Measurements from ENCODE around the gene KNDC1. TPM values are rescaled to one million over a fixed set of nuclear protein-coding genes. Genes with fewer than 3 reads are reported as not detected.

KNDC1 gene
- total and polyA plus RNA-seq, 2 of the 13 experiments (the other 11 are each of a cell fraction or from before 2014, with no cell fraction given): 0.69 TPM; not detected in 1

- Histone ChIP-seq H3K27ac (ENCODE audit: extremely low read length, insufficient read depth, low read length) (no peak overlapping the region), H3K36me3 (replicated peaks in 1 of 2; ENCODE audit: control insufficient read depth in 1 of 2, insufficient read depth in 2 of 2, low read length in 2 of 2) (no peaks in the 10 kb centered on the region), H4K20me1 (ENCODE audit: insufficient read depth, low read length) (no peaks in the 10 kb centered on the region), H3K9me3 (ENCODE audit: low read length) (no peaks in the 10 kb centered on the region), H3K4me3 (replicated peaks in 1 of 3; ENCODE audit: insufficient read depth in 1 of 3, low read depth in 2 of 3, low read length in 3 of 3) (no peak overlapping the region), H3K4me1 (ENCODE audit: insufficient read depth, low read length) (no peaks in the 10 kb centered on the region), H3K27me3 (ENCODE audit: control insufficient read depth in 1 of 2, insufficient read depth in 2 of 2, low read length in 2 of 2) (peaks cover 26 to 77% of the 10 kb centered on the region in 2 experiments; a peak in 4 of 5 replicates), H3K79me2 (ENCODE audit: insufficient read depth, low read length) (no peaks in the 10 kb centered on the region), H2AFZ (ENCODE audit: low read length) (no peak overlapping the region), H3K9ac (ENCODE audit: insufficient read depth, low read depth, low read length) (no peak overlapping the region), H3K4me2 (ENCODE audit: low read depth, low read length) (no peak overlapping the region)
- ATAC-seq (no peak), DNase-seq (ENCODE audit: low spot score) (no peak), FAIRE-seq (no peak)
- ChIA-PET POLR2A (no interaction called here), CTCF (ENCODE audit: low intra/inter-chr PET ratio, low total read pairs) (no interaction called here)
- 0% methylated on average over 1 of the region's 23 CpGs for WGBS (ENCODE audit: low lambda C conversion rate)
- intact Hi-C loops (cut with micrococcal nuclease; ENCODE audit: unreplicated experiment): no loop called here
- no TSS peak for BruUV-seq (replicated peaks)
- in situ Hi-C loops (cut with HindIII; ENCODE audit: extremely low pct_ligation_motif_present, low pct_unique_long_range_greater_than_20kb): no loop called here
- TF ChIP-seq ZNF431 (CRISPR knock-in tag; IDR thresholded peaks at IDR 0.05; ENCODE audit: borderline replicate concordance, low read depth) (no peak), MLXIP (CRISPR knock-in tag; IDR thresholded peaks at IDR 0.05; ENCODE audit: borderline replicate concordance) (no peak), MIXL1 (CRISPR knock-in tag; IDR thresholded peaks at IDR 0.05) (no peak), ZNF772 (CRISPR knock-in tag; IDR thresholded peaks at IDR 0.05) (no peak), ZFP41 (CRISPR knock-in tag; IDR thresholded peaks at IDR 0.05; ENCODE audit: borderline replicate concordance) (no peak), MATR3 (CRISPR knock-in tag; IDR thresholded peaks at IDR 0.05) (no peak), SKI (IDR thresholded peaks at IDR 0.05; ENCODE audit: partially characterized antibody) (no peak), MTA1 (CRISPR knock-in tag; IDR thresholded peaks at IDR 0.05; ENCODE audit: borderline replicate concordance) (no peak), DMTF1 (CRISPR knock-in tag; IDR thresholded peaks at IDR 0.05) (no peak), ZBTB7A (CRISPR knock-in tag; IDR thresholded peaks at IDR 0.05) (no peak), EEA1 (CRISPR knock-in tag; IDR thresholded peaks at IDR 0.05; ENCODE audit: borderline replicate concordance) (no peak)
- TF ChIP-seq, protein P1, sequence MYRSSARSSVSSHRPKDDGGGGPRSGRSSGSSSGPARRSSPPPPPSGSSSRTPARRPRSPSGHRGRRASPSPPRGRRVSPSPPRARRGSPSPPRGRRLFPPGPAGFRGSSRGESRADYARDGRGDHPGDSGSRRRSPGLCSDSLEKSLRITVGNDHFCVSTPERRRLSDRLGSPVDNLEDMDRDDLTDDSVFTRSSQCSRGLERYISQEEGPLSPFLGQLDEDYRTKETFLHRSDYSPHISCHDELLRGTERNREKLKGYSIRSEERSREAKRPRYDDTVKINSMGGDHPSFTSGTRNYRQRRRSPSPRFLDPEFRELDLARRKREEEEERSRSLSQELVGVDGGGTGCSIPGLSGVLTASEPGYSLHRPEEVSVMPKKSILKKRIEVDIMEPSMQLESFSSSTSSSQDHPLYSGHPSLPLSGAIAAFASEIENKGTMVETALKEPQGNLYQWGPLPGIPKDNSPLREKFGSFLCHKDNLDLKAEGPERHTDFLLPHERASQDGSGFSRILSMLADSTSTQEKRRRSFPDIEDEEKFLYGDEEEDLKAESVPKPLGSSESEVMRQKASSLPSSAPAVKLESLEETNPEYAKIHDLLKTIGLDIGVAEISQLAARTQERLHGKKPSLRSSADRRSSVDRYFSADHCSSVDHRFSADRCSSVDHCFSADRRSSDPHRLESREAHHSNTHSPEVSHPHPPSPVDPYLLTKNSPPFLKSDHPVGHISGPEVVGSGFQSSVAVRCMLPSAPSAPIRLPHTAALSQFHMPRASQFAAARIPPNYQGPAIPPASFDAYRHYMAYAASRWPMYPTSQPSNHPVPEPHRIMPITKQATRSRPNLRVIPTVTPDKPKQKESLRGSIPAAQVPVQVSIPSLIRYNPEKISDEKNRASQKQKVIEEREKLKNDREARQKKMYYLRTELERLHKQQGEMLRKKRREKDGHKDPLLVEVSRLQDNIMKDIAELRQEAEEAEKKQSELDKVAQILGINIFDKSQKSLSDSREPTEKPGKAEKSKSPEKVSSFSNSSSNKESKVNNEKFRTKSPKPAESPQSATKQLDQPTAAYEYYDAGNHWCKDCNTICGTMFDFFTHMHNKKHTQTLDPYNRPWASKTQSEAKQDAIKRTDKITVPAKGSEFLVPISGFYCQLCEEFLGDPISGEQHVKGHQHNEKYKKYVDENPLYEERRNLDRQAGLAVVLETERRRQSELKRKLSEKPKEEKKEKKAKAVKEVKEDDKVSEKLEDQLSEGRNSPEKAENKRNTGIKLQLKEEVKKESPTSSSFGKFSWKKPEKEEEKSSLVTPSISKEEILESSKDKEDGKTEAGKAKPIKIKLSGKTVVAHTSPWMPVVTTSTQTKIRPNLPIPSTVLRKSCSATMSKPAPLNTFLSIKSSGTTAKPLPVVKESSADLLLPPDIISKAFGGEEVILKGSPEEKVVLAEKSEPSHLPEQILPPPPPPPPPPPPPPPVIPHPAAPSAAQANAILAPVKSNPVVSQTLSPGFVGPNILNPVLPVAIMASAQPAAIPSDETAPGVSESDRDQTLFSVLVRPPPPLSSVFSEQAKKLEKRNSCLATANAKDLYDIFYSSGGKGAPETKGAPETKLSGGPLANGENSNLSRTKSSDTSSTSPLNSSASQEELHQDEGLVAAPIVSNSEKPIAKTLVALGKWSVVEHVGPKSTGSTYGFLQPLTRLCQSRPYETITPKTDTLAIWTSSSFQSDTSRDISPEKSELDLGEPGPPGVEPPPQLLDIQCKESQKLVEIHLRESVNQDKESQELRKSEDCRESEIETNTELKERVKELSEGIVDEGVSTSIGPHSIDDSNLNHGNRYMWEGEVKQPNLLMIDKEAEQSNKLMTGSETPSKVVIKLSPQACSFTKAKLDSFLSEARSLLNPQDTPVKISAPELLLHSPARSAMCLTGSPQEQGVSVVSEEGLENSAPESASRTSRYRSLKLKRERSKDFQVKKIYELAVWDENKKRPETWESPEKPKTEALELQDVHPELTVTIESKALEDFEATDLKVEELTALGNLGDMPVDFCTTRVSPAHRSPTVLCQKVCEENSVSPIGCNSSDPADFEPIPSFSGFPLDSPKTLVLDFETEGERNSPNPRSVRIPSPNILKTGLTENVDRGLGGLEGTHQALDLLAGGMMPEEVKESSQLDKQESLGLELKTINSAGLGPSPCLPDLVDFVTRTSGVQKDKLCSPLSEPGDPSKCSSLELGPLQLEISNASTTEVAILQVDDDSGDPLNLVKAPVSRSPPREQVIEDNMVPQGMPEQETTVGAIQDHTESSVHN (CRISPR knock-in tag; IDR thresholded peaks at IDR 0.05): no peak
Measured at GRCh38 chr10:133205146-133205545, 45.1 kb downstream of the KNDC1 start.

Data from HepG2 (cell line).